SW480 (cell line): ENCODE measurements around the gene UBD.
A peak's percentile ranks its signal among the peaks of the same experiment; 100 is the strongest.

Experiments used
- DNase-seq: peaks from one replicate; pipeline ENCODE4 v3.0.0-alpha.2; 2016; ENCODE audit warnings: low spot score

The UBD gene

DNA sequence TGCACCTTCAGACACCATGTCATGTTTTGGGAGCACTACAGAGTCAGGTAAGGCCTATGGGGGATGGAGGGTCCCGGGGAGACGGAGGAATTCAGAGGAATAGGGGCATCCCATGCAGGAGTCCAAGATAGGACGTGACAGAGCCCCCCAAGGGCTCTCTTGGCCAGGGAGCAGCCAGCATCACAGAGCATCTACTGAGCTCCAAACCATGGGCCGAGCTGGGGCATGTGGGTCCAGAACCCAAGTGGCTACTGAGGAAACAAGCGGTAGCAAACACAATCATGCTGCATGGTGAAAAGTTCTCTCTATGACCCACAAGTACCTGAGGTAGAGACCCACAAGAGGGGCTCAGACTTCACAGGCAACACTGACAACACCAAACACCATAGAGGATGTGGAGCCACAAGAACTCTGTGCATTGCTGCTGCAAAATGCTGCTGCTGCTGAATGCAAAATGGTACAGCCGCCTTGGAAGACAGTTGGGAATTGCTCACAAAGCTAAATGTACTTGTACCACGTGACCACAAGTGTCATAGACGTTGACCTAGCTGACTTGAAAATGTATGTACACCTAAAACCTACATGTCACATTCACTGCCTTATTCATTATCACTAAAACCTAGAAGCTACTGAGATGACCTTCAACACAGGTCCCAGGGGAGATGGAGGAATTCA is 38.4 kb downstream of the UBD start:
- DNase-seq = no peak

DNA sequence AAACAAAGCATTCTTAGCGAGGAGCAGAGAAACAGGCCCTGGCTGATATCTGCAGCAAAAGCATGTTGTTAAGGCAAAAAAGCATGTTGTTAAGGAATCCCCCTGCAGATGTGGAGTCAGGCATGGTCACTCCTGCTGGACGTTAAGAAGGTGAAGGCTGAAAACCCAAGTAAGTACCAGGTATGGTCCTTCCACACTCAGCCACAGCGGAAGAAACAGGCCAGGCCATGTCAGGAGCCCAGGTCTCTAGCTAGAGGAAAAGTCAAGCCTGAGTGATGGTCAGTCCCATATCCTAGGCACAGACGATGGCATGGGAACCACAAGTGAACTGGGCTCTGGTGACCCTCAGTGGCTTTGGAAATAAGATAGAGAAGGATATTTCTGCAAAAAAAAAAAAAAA is 39.3 kb downstream of the UBD start:
- DNase-seq = no peak

DNA sequence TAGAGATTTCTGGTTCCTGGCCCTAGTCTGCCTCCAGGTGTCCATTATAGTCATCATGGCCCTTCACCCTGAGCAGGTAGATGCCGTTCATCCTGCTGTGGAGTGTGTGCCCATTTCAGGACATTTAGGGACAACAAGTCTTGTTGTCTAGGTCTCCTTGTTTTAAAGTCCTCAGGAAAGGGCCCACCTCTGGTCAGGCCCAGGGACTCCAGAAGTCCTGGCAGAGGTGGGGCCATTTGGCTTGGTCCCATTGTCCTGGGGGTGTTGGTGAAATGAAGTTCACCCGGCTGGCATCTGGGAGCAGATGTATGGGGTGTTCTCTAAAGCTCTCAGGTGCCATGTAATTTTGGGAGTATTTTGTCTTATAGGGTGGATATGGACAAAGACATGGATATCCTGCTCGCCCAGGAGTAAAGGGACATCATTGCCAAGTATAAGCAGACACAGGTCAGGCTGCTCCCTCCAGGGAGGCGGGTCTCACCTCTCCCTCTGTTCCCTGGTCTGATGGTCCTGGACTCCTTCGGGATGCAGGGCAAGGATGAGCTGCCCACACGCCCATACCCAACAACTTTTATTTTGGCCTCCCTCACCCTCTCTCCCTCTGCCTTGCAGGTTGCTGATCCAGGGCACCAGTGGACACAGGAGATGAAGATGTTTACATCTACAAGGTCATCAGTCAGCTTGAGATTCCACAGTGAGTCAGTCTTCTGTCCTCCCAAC is 40.1 kb downstream of the UBD start:
- DNase-seq = no peak

DNA sequence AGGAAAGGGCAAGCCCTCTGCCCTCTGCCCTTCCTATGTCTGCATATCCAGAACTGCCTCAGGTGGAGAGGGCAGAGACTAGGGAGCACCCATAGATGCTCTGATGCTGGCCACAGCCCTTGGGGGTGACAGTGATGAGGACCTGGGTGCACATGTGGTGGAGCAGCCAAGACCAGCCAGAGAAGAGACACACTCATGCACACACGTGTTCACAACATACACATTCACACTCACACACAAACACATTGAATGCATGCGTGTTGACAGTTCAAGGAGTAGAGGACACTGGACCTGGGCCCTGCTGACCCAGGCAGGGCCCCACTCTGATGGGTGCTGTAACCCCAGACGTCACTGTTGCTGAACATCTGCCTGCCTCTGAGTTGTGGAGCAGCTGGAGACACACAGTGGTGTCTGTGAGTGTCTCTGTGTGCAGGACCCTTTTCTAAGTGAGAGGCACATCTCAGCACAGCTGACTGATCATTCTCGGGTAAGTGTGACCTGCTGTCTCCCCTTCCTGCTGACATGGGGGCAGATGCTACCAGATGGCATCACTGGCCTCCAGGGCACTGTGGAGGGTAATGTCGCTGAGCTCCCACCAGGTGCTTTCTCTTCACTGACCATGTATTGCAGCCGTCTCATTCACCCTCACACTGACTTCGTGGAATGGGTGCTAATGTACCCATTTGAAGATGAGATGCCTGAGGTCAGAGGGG is 41.6 kb downstream of the UBD start:
- DNase-seq = no peak

DNA sequence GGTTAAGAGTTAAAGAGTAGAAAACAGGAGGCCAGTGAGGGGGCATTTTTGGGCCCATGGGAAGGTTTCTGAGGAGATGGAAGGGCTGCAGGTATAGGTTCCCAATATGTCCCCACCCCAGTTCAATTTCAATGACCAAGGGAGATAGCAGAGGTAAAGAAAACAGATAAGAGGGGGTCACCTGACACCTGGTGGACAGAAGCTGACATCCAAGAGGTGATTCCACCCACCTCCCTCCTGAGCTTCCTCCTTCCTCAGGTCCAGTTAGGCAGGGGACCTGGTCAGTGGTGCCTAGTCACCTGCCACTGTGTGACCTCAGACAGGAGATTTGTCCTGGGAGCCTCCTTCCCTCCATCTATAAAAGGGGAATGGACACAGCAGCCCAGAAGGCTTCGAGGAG is 42.3 kb downstream of the UBD start:
- DNase-seq = no peak

DNA sequence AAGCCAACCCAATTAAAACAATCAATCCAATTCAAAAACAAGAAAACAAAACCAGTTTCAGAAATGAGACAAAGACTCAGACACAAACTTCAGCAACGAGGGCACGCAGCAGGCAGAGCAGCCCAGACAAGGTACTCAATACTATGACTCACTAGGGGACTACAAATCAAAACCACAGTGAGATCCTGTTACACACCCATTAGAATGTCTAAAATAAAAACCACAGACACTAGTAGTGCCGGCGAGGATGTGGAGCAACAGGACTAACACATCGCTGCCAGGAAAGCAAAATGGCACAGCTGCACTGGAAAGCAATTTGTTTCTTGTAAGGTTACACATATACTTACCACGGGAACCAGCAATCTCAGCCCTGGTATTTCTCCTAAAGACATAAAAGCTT is 43.4 kb downstream of the UBD start:
- peak; percentile 83 for DNase-seq

DNA sequence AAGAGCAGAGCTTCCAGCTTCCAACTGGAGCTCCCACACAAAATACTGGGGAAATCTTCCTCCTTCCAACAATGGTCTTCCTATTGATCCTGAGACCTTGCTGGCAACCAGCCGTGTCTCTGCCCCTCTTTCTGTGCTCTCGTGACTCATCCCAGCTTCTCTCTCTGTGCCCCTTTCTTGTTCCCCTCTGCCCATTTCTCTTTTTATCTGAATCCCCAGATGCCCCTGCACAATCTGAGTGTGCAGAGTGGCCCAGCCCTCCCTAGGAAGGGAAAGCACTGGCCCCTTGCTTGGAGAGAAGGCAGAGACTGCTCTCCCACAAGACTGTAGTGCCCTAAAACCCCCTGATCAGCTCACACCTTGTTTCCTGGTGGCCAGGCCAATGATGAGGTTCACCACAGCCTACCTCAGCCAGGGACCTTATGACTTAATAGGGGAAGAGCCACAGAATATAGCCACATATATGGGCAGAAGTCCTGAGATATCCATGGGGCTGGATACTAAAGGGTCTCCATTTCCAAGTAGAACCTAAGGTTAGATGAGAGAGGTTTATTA is 48.7 kb downstream of the UBD start:
- no peak for DNase-seq

DNA sequence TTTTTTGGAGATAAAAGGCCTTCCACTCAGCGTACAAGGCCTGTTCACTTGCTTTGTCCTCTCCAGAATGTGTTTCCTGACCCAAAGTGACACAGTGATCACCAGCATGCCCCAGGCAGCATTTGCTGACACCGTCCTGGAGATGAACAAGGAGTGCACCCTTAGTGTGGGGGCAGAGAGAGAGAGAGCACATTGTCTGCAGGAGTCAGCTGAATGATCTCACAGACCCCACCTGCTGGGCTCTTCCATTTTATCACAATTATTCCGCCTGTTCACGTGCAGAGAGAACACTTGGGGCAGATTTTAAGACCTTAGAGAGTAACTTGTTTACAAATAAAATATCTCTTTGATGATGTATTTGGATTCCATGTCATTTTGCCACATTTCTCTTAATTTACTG is 49.3 kb downstream of the UBD start:
- no peak for DNase-seq

DNA sequence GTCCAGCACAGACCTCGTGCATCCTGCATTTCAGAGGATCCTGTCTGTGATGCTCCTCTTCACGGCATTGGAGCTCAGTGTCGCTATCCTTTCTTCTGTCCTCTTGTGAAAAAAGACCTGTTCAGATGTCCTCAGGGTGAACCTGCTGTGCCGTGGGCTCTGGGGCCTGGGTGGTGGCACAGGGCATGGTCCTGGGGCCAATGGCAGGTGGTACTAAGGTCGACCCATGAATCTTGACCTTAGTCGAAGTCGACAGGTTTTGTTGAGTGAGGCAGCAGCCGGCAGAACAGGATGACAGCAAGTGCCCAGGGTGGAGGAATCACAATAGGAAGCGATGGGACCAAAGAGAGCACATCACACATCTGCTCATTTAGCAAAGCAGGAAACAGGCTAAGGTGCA is 49.8 kb downstream of the UBD start:
- DNase-seq = no peak

DNA sequence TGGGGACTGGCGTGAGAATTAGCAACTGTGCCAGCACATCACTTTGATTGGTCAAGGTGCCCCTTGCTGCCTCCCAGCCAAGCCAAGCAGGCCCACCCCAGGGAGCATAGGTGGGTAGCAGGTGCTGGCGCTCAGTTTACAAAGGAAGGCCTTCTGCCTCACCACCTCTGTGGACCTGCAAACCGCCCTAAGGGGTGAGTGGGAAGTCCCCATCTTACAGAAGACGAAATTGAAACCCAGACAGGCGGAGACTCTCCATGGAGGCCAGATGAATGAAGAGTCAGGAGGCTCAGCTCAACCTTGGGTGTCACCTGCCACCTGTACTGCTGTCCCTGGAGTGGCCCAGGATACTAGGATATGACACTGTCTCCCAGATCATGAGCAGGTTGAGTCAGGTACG is 50.3 kb downstream of the UBD start:
- DNase-seq = no peak

DNA sequence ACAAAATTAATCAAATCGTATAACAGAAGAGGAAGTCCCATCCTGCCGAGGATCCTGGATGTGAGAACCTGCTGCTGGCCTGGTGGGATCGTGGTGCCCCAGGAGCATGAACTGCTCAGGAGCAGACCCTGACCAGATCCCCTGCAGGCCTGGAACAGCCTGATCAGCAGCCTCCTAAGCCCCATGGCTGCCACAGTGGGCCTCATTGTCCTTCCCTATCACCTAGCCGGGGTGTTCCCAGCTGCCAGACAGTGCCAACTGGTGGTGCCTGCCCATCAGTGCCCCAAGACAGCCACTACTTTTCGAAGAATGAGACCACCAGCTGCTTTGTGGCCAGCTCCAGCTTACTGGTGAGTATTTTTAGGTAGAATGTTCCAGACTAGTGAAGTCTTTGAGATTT is 52.2 kb downstream of the UBD start:
- no peak for DNase-seq

DNA sequence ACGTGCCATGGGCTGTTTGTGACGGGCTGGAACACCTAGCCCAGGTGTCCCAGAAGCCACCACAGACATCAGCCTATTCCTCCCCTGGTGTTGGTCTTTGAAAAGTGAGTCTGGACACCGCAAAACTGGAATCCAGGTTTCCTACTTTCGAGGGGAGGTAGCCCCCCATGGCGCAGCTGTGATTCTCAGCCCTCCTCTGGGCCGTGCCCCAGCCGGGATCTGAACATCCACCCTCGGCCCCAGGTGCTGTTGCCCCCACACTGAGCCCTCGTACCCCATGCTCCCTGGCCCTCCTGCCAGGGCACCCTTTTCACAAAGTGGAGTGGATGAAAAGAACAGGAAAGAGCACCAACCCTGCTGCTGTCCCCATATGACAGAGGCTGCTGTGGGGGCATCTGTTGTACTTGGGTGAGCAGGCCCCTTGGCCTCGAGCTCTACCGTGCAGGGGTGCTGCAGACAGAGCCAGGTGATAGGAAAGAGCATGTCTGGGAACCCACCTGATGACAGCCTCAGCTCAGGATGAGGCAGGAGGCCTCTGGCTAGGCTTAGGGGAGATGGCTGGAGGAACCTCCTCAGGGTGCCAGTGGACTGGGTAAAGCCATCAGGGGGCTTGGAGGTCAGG is 53.0 kb downstream of the UBD start:
- DNase-seq = no peak

DNA sequence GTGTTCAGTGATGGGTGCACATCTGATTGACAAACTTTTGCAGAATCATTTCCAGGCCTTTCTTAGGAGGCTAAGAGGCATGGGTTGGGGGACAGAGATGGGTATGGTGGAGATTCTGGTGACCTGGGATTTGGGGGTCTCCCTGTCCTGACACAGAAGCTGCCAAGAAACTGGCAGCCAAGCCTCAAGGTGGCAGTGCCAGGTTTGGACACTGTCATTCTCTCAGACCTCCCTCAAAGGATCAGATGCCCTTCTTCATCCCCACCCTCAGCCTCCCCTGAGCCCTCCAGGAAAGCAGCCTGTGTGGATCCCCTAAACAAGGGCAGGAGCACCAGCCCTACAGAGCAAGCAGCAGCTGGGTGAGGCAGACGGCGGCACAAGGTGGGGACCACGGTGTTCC is 53.7 kb downstream of the UBD start:
- no peak for DNase-seq
